IMR-90 (cell line): ENCODE data around the gene TBXT. TPM values are rescaled to one million over a fixed set of nuclear protein-coding genes. Genes with fewer than 3 reads are reported as not detected.

ENCODE experiments used
- ATAC-seq: fragments of 200-7000 bp; cut with Tn5 transposase; 2 replicates; pipeline ENCODE4 v1.9.1; 2020; ENCODE audit warnings: low read depth, mild to moderate bottlenecking, moderate library complexity
- BruUV-seq: library from RNA; stranded (reverse); fragments of 400-500 nt; replicated peaks from 2 replicates; lab custom pipeline; 2021; lab: Mats Ljungman, UMichigan
- CTCF ChIA-PET: fragments of 300-600 bp; formaldehyde crosslinking; extraction: SDS; loops from one replicate; lab custom pipeline; 2021; ENCODE audit warnings: antibody characterized with exemption; lab: Yijun Ruan, JAX
- POLR2A ChIA-PET: fragments of 300-600 bp; sonication (Branson Sonifier 250); formaldehyde crosslinking; loops from one replicate; lab custom pipeline; 2022; ENCODE audit warnings: antibody characterized with exemption; ENCODE audit not compliant: unreplicated experiment; lab: Charles Lee
- DNase-seq: peaks from one replicate; pipeline ENCODE4 v3.0.0; 2013
- H2AFZ ChIP-seq: replicated peaks from 2 replicates; pipeline ENCODE3; 2013; ENCODE audit warnings: low read length, mild to moderate bottlenecking; ENCODE audit not compliant: poor library complexity
- H2AK5ac ChIP-seq: 2 replicates; pipeline ENCODE4 v1.6.1; 2013; ENCODE audit warnings: low read depth, low read length, inconsistent platforms
- H2AK9ac ChIP-seq: replicated peaks from 2 replicates; pipeline ENCODE3; 2013; ENCODE audit warnings: mild to moderate bottlenecking, low read depth, low read length, moderate library complexity; ENCODE audit not compliant: poor library complexity
- H2BK120ac ChIP-seq: 2 replicates; pipeline ENCODE4 v1.6.1; 2013; ENCODE audit warnings: low read depth, low read length, inconsistent platforms
- H2BK15ac ChIP-seq: 3 replicates; pipeline ENCODE4 v1.6.1; 2013; ENCODE audit warnings: low read depth, low read length, inconsistent platforms
- H2BK20ac ChIP-seq: 2 replicates; pipeline ENCODE4 v1.6.1; 2013; ENCODE audit warnings: low read depth, mild to moderate bottlenecking, inconsistent platforms, low read length, moderate library complexity
- H2BK5ac ChIP-seq: 2 replicates; pipeline ENCODE4 v1.6.1; 2013; ENCODE audit warnings: mild to moderate bottlenecking, low read depth, low read length, inconsistent platforms; ENCODE audit not compliant: poor library complexity, severe bottlenecking
- H3K14ac ChIP-seq: replicated peaks from 2 replicates; pipeline ENCODE4 v1.6.1; 2013; ENCODE audit warnings: low read depth, low read length, inconsistent platforms
- H3K18ac ChIP-seq: 2 replicates; pipeline ENCODE4 v1.6.1; 2013; ENCODE audit warnings: low read depth, low read length, control low read depth
- H3K23ac ChIP-seq: 2 replicates; pipeline ENCODE4 v1.6.1; 2013; ENCODE audit warnings: low read depth, low read length, inconsistent platforms
- H3K27ac ChIP-seq: 2 replicates; pipeline ENCODE4 v1.5.1; 2013; ENCODE audit warnings: mild to moderate bottlenecking, control low read depth, low read length; ENCODE audit not compliant: insufficient read depth
- H3K27me3 ChIP-seq: 2 replicates; pipeline ENCODE4 v1.6.1; 2013; ENCODE audit warnings: low read length; ENCODE audit not compliant: control insufficient read depth, insufficient read depth
- H3K36me3 ChIP-seq: 2 replicates; pipeline ENCODE4 v1.6.1; 2013; ENCODE audit warnings: low read length, mixed read lengths; ENCODE audit not compliant: control insufficient read depth, insufficient read depth
- H3K4ac ChIP-seq: 2 replicates; pipeline ENCODE4 v1.6.1; 2013; ENCODE audit warnings: low read depth, low read length, inconsistent platforms
- H3K4me1 ChIP-seq: 2 replicates; pipeline ENCODE4 v1.6.1; 2013; ENCODE audit warnings: low read length, mixed read lengths; ENCODE audit not compliant: control insufficient read depth, insufficient read depth
- H3K4me2 ChIP-seq: 2 replicates; pipeline ENCODE4 v1.6.1; 2013; ENCODE audit warnings: low read depth, mild to moderate bottlenecking, control low read depth, low read length, moderate library complexity
- H3K4me3 ChIP-seq: 2 replicates; pipeline ENCODE4 v1.5.1; 2013; ENCODE audit warnings: low read depth, mild to moderate bottlenecking, control low read depth, low read length, moderate library complexity; ENCODE audit not compliant: insufficient read depth
- H3K56ac ChIP-seq: 2 replicates; pipeline ENCODE4 v1.6.1; 2013; ENCODE audit warnings: low read length, inconsistent platforms; ENCODE audit not compliant: insufficient read depth; ENCODE audit errors: extremely low read depth
- H3K79me1 ChIP-seq, 2 experiments: 2 replicates each; pipeline ENCODE4 v1.6.1; 2013; ENCODE audit warnings: low read length in 2 of 2, inconsistent platforms in 1 of 2, low read depth in 1 of 2
- H3K9ac ChIP-seq: 2 replicates; pipeline ENCODE4 v1.6.1; 2013; ENCODE audit warnings: low read depth, low read length, control low read depth
- H3K9me1 ChIP-seq: 2 replicates; pipeline ENCODE4 v1.6.1; 2013; ENCODE audit warnings: low read length, inconsistent platforms; ENCODE audit not compliant: insufficient read depth
- H3K9me3 ChIP-seq: 2 replicates; pipeline ENCODE4 v1.6.1; 2013; ENCODE audit warnings: low read length; ENCODE audit not compliant: control insufficient read depth, insufficient read depth
- H4K20me1 ChIP-seq: 2 replicates; pipeline ENCODE4 v1.6.1; 2013; ENCODE audit warnings: low read length, inconsistent platforms; ENCODE audit not compliant: insufficient read depth
- H4K5ac ChIP-seq: 2 replicates; pipeline ENCODE4 v1.6.1; 2013; ENCODE audit warnings: mild to moderate bottlenecking, low read depth, low read length, control low read depth
- H4K8ac ChIP-seq, 2 experiments: 2 replicates each; pipeline ENCODE4 v1.6.1; 2013; ENCODE audit warnings: low read depth in 2 of 2, low read length in 2 of 2, control low read depth in 1 of 2, inconsistent platforms in 1 of 2
- H4K91ac ChIP-seq: 2 replicates; pipeline ENCODE4 v1.6.1; 2013; ENCODE audit warnings: low read depth, low read length, inconsistent platforms; ENCODE audit not compliant: insufficient read depth
- MAZ ChIP-seq: IDR thresholded peaks from 2 replicates; pipeline ENCODE4 v1.6.1; 2012; ENCODE audit warnings: low read depth, mild to moderate bottlenecking, low read length, improper control_type of control experiment, moderate library complexity, borderline replicate concordance
- NFE2L2 ChIP-seq: fragments of 150-350 bp; IDR thresholded peaks from 2 replicates; pipeline ENCODE4 v1.6.1; 2016; ENCODE audit warnings: low read depth, mild to moderate bottlenecking, low read length
- POLR2A ChIP-seq: IDR thresholded peaks from 2 replicates; pipeline ENCODE4 v1.6.1; 2012; ENCODE audit warnings: mild to moderate bottlenecking, low read depth, low read length
- RCOR1 ChIP-seq: IDR thresholded peaks from 2 replicates; pipeline ENCODE4 v1.6.1; 2012; ENCODE audit warnings: mild to moderate bottlenecking, low read length, improper control_type of control experiment; ENCODE audit not compliant: insufficient replicate concordance
- WGBS, 2 experiments: methylation state at CpG; one replicate each; pipeline versions ENCODE4 v1.1.5 to v1.1.7; 2013; ENCODE audit warnings: missing lambda C conversion rate in 2 of 2; ENCODE audit not compliant: insufficient read length in 1 of 2; ENCODE audit errors: extremely low coverage in 2 of 2; 5-methylcytosine and 5-hydroxymethylcytosine counted together
- dilution Hi-C: fragments of 300-500 bp; cut with HindIII; formaldehyde crosslinking; loops from one replicate; pipeline ENCODE4 v1.14.3; 2018; ENCODE audit warnings: low sequenced_read_pairs; ENCODE audit not compliant: unreplicated experiment
- in situ Hi-C: fragments of 300-500 bp; cut with MboI; formaldehyde crosslinking; loops from 3 replicates; pipeline ENCODE4 v1.14.3; 2019; ENCODE audit warnings: low sequenced_read_pairs, inconsistent platforms, mixed read lengths
- intact Hi-C: fragments of 100-400 bp; cut with micrococcal nuclease; formaldehyde crosslinking; loops from 2 replicates; pipeline ENCODE4 v1.10.0; 2022
- polyA plus RNA-seq, 3 experiments: library from polyadenylated mRNA; depleted of rRNA; stranded (reverse); fragments of >200 nt; gene quantifications; 2 replicates each; pipeline ENCODE4 v1.2.3, GENCODE V29; 2012; ENCODE audit warnings: low replicate concordance in 1 of 3
- total RNA-seq: library from RNA; depleted of rRNA; stranded (reverse); fragments of >200 nt; gene quantifications from 2 replicates; pipeline ENCODE4 v1.2.3, GENCODE V29; 2012
- TF ChIP-seq, protein P1 (sequence below): fragments of 150-350 bp; IDR thresholded peaks from 2 replicates; pipeline ENCODE4 v1.6.1; 2017; ENCODE audit warnings: mild to moderate bottlenecking, antibody characterized with exemption, low read length, low read depth
- TF ChIP-seq, protein P2 (sequence below): fragments of 150-350 bp; IDR thresholded peaks from 2 replicates; pipeline ENCODE4 v1.6.1; 2016; ENCODE audit warnings: low read depth, mild to moderate bottlenecking, low read length, moderate library complexity, borderline replicate concordance

TBXT gene
- total and polyA plus RNA-seq, 2 of the 4 experiments (the other 2 are of a cell fraction): not detected

- H2BK120ac ChIP-seq: no peak overlapping the region
- ATAC-seq (no peak), DNase-seq (no peak)
- dilution Hi-C loops: no loop called here
- H3K27me3 ChIP-seq: peaks cover 2% of the 10 kb centered on the region
- no peak overlapping the region for H4K91ac ChIP-seq
- no peak overlapping the region for H4K8ac ChIP-seq
- no peak overlapping the region for H3K56ac ChIP-seq
- H3K18ac ChIP-seq: no peak overlapping the region
- ChIA-PET CTCF (no interaction called here), POLR2A (no interaction called here)
- H3K27ac ChIP-seq: no peak overlapping the region
- no peak overlapping the region for H4K5ac ChIP-seq
- H3K9ac ChIP-seq: no peak overlapping the region
- no peaks in the 10 kb centered on the region for H3K4me1 ChIP-seq
- no peaks in the 10 kb centered on the region for H3K36me3 ChIP-seq
- in situ Hi-C loops: loop anchor here (25.0 kb wide), 1 partner anchor 684 kb away; no protein-coding TSS in a partner anchor
- no peaks in the 10 kb centered on the region for H3K9me3 ChIP-seq
- no peak overlapping the region for H3K4ac ChIP-seq
- no peaks in the 10 kb centered on the region for H3K9me1 ChIP-seq
- no peak overlapping the region for H3K4me2 ChIP-seq
- no peak overlapping the region for H2AK9ac ChIP-seq
- no peak overlapping the region for H3K4me3 ChIP-seq
- no peak overlapping the region for H2AK5ac ChIP-seq
- H3K23ac ChIP-seq: no peak overlapping the region
- TF ChIP-seq, protein P1, sequence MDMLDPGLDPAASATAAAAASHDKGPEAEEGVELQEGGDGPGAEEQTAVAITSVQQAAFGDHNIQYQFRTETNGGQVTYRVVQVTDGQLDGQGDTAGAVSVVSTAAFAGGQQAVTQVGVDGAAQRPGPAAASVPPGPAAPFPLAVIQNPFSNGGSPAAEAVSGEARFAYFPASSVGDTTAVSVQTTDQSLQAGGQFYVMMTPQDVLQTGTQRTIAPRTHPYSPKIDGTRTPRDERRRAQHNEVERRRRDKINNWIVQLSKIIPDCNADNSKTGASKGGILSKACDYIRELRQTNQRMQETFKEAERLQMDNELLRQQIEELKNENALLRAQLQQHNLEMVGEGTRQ: no peak
- TF ChIP-seq, protein P2, sequence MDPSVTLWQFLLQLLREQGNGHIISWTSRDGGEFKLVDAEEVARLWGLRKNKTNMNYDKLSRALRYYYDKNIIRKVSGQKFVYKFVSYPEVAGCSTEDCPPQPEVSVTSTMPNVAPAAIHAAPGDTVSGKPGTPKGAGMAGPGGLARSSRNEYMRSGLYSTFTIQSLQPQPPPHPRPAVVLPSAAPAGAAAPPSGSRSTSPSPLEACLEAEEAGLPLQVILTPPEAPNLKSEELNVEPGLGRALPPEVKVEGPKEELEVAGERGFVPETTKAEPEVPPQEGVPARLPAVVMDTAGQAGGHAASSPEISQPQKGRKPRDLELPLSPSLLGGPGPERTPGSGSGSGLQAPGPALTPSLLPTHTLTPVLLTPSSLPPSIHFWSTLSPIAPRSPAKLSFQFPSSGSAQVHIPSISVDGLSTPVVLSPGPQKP: no peak
- TF ChIP-seq NFE2L2: no peak
- no peak for TF ChIP-seq MAZ
- TF ChIP-seq RCOR1: no peak
- no peak for TF ChIP-seq POLR2A
- H2BK20ac ChIP-seq: no peak overlapping the region
- intact Hi-C loops: no loop called here
- BruUV-seq: no TSS peak
- H2AFZ ChIP-seq: no peak overlapping the region
- H2BK5ac ChIP-seq: no peak overlapping the region
- whole genome bisulfite sequencing, 2 experiments: no CpG with 5 or more reads among the region's 7 CpGs
- no peak overlapping the region for H3K14ac ChIP-seq
- H4K20me1 ChIP-seq: no peaks in the 10 kb centered on the region
- H2BK15ac ChIP-seq: no peak overlapping the region
- no peaks in the 10 kb centered on the region for H3K79me1 ChIP-seq
These were observed 45.9 kb downstream of the TBXT start for GRCh38 chr6:166121726-166122125.
